Ecto neural progenitor cell (in vitro differentiated cells): ENCODE results near the gene VPS54.
"Not testable (repeated sequence)": the region's sequence is repeated elsewhere in the genome, so short reads cannot be mapped to it uniquely, and the experiment has no call there.

Experiments
- DNase-seq: peaks from one replicate; pipeline ENCODE4 v3.0.0-alpha.2; 2018; ENCODE audit warnings: low spot score

The VPS54 gene

GRCh38 chr2:64021578-64021977 lies 2.4 kb upstream of the VPS54 start:
- DNase-seq = no peak

GRCh38 chr2:64019975-64020528 lies 824 bp upstream of the VPS54 start:
- DNase-seq = no peak

GRCh38 chr2:64018701-64019082 lies 536 bp downstream of the VPS54 start:
- DNase-seq = no peak

- no peak for DNase-seq
Observed at GRCh38 chr2:64017811-64018700, 1.2 kb downstream of the VPS54 start.

- no peak for DNase-seq
Observed at GRCh38 chr2:64015898-64016297, 3.3 kb downstream of the VPS54 start.

GRCh38 chr2:64015391-64015790 lies 3.8 kb downstream of the VPS54 start:
- DNase-seq = no peak

- DNase-seq = no peak
Observed at GRCh38 chr2:64014628-64015027, 4.6 kb downstream of the VPS54 start.

GRCh38 chr2:64013053-64013452 lies 6.2 kb downstream of the VPS54 start:
- no peak for DNase-seq

- no peak for DNase-seq
Observed at GRCh38 chr2:64012115-64012514, 7.1 kb downstream of the VPS54 start.

- DNase-seq = no peak
Observed at GRCh38 chr2:64008434-64009009, 10.7 kb downstream of the VPS54 start.

GRCh38 chr2:64007924-64008323 lies 11.3 kb downstream of the VPS54 start:
- no peak for DNase-seq

GRCh38 chr2:64005707-64006356 lies 13.4 kb downstream of the VPS54 start:
- DNase-seq = no peak

- no peak for DNase-seq
Observed at GRCh38 chr2:64003239-64003638, 16.0 kb downstream of the VPS54 start.

GRCh38 chr2:64001382-64002101 lies 17.7 kb downstream of the VPS54 start:
- no peak for DNase-seq

GRCh38 chr2:64000630-64001381 lies 18.4 kb downstream of the VPS54 start:
- no peak for DNase-seq

GRCh38 chr2:63999049-63999448 lies 20.2 kb downstream of the VPS54 start:
- no peak for DNase-seq

- not testable (repeated sequence) for DNase-seq
Observed at GRCh38 chr2:63996582-63997198, 22.5 kb downstream of the VPS54 start.

GRCh38 chr2:63994329-63995070 lies 24.7 kb downstream of the VPS54 start:
- DNase-seq = not testable (repeated sequence)

- no peak for DNase-seq
Observed at GRCh38 chr2:63993871-63994270, 25.4 kb downstream of the VPS54 start.

GRCh38 chr2:63993130-63993584 lies 26.1 kb downstream of the VPS54 start:
- DNase-seq = not testable (repeated sequence)
